ENCODE measurements around the gene NOL12. TPM values are rescaled to one million over a fixed set of nuclear protein-coding genes. Genes with fewer than 3 reads are reported as not detected.

Gene NOL12
- total and polyA plus RNA-seq, 4 donors: 6.9 to 16.5 (median 11.4) TPM

- H3K9me3 ChIP-seq (ENCODE audit: control insufficient read depth in 4 of 4, low read length in 3 of 4): no peaks in the 10 kb centered on the region
- peaks cover 2 to 19% (median 6%) of the 10 kb centered on the region in 4 donors for H3K4me1 ChIP-seq (ENCODE audit: control insufficient read depth in 4 of 4, insufficient read depth in 4 of 4, low read length in 3 of 4)
- 35% methylated on average over 9 of the region's 9 CpGs for WGBS
- DNase-seq (ENCODE audit: low spot score): peak; percentile 93
- no peak overlapping the region for H3K4me3 ChIP-seq (ENCODE audit: low read depth in 1 of 3, low read length in 3 of 3)
- H3K27ac ChIP-seq (ENCODE audit: low read depth in 1 of 2, low read length in 2 of 2): no peak overlapping the region
- no peaks in the 10 kb centered on the region for H3K36me3 ChIP-seq (ENCODE audit: control insufficient read depth in 4 of 4, insufficient read depth in 3 of 4, low read depth in 1 of 4, low read length in 3 of 4)
- peak in 1 of 2 donors; percentile 26 for TF ChIP-seq RXRA (IDR thresholded peaks at IDR 0.05)
- peak; percentile 89 to 95 for TF ChIP-seq RAD21 (IDR thresholded peaks at IDR 0.05)
- TF ChIP-seq FOXA1 (IDR thresholded peaks at IDR 0.05): no peak
- TF ChIP-seq CTCF (IDR thresholded peaks at IDR 0.05; ENCODE audit: low read depth, low read length, missing input control): peak; percentile 93
- no peaks in the 10 kb centered on the region for H3K27me3 ChIP-seq (ENCODE audit: control insufficient read depth in 4 of 4, insufficient read depth in 4 of 4, low read length in 3 of 4)
- H3K9ac ChIP-seq (ENCODE audit: low read depth in 1 of 2, low read length in 2 of 2): no peak overlapping the region
These were observed 42.8 kb upstream of the NOL12 start for GRCh38 chr22:37643225-37643847.

- no peak for TF ChIP-seq RAD21 (IDR thresholded peaks at IDR 0.05)
- no peak for TF ChIP-seq HNF4G (IDR thresholded peaks at IDR 0.05)
- TF ChIP-seq TAF1 (conservative IDR thresholded peaks at IDR 0.05): no peak
- no peak overlapping the region for H3K27ac ChIP-seq (ENCODE audit: low read depth in 1 of 2, low read length in 2 of 2)
- no peaks in the 10 kb centered on the region for H3K27me3 ChIP-seq (ENCODE audit: control insufficient read depth in 4 of 4, insufficient read depth in 4 of 4, low read length in 3 of 4)
- no peak overlapping the region for H3K4me3 ChIP-seq (ENCODE audit: low read depth in 1 of 3, low read length in 3 of 3)
- WGBS: 96% methylated on average over 9 of the region's 9 CpGs
- no peak for DNase-seq (ENCODE audit: low spot score)
- H3K36me3 ChIP-seq (ENCODE audit: control insufficient read depth in 4 of 4, insufficient read depth in 3 of 4, low read depth in 1 of 4, low read length in 3 of 4): peaks cover 0 to 2% (median 0%) of the 10 kb centered on the region in 4 donors
- H3K9ac ChIP-seq (ENCODE audit: low read depth in 1 of 2, low read length in 2 of 2): no peak overlapping the region
- peaks cover 0 to 7% (median 0%) of the 10 kb centered on the region in 4 donors for H3K4me1 ChIP-seq (ENCODE audit: control insufficient read depth in 4 of 4, insufficient read depth in 4 of 4, low read length in 3 of 4)
- H3K9me3 ChIP-seq (ENCODE audit: control insufficient read depth in 4 of 4, low read length in 3 of 4): no peaks in the 10 kb centered on the region
These were observed 38.8 kb upstream of the NOL12 start for GRCh38 chr22:37647317-37647716.

- TF ChIP-seq HNF4G (IDR thresholded peaks at IDR 0.05) (no peak), HNF4A (conservative IDR thresholded peaks at IDR 0.05) (peak in 1 of 2 donors; percentile 32), FOXA1 (IDR thresholded peaks at IDR 0.05) (no peak)
- no peak overlapping the region for H3K4me3 ChIP-seq (ENCODE audit: low read depth in 1 of 3, low read length in 3 of 3)
- no peak overlapping the region for H3K27ac ChIP-seq (ENCODE audit: low read depth in 1 of 2, low read length in 2 of 2)
- H3K36me3 ChIP-seq (ENCODE audit: control insufficient read depth in 4 of 4, insufficient read depth in 3 of 4, low read depth in 1 of 4, low read length in 3 of 4): peaks cover 0 to 2% (median 0%) of the 10 kb centered on the region in 4 donors
- no peak overlapping the region for H3K9ac ChIP-seq (ENCODE audit: low read depth in 1 of 2, low read length in 2 of 2)
- H3K4me1 ChIP-seq (ENCODE audit: control insufficient read depth in 4 of 4, insufficient read depth in 4 of 4, low read length in 3 of 4): peaks cover 0 to 7% (median 0%) of the 10 kb centered on the region in 4 donors
- WGBS: 72% methylated on average over 9 of the region's 9 CpGs
- no peaks in the 10 kb centered on the region for H3K27me3 ChIP-seq (ENCODE audit: control insufficient read depth in 4 of 4, insufficient read depth in 4 of 4, low read length in 3 of 4)
- H3K9me3 ChIP-seq (ENCODE audit: control insufficient read depth in 4 of 4, low read length in 3 of 4): no peaks in the 10 kb centered on the region
- no peak for DNase-seq (ENCODE audit: low spot score)
These were observed 38.2 kb upstream of the NOL12 start for GRCh38 chr22:37647928-37648327.

GRCh38 chr22:37650463-37651136 lies 35.5 kb upstream of the NOL12 start:
- H3K27ac ChIP-seq (ENCODE audit: low read depth in 1 of 2, low read length in 2 of 2): no peak overlapping the region
- H3K27me3 ChIP-seq (ENCODE audit: control insufficient read depth in 4 of 4, insufficient read depth in 4 of 4, low read length in 3 of 4): no peaks in the 10 kb centered on the region
- 97% methylated on average over 17 of the region's 17 CpGs for WGBS
- H3K9ac ChIP-seq (ENCODE audit: low read depth in 1 of 2, low read length in 2 of 2): no peak overlapping the region
- no peaks in the 10 kb centered on the region for H3K4me1 ChIP-seq (ENCODE audit: control insufficient read depth in 4 of 4, insufficient read depth in 4 of 4, low read length in 3 of 4)
- H3K9me3 ChIP-seq (ENCODE audit: control insufficient read depth in 4 of 4, low read length in 3 of 4): no peaks in the 10 kb centered on the region
- peaks cover 0 to 2% (median 0%) of the 10 kb centered on the region in 4 donors for H3K36me3 ChIP-seq (ENCODE audit: control insufficient read depth in 4 of 4, insufficient read depth in 3 of 4, low read depth in 1 of 4, low read length in 3 of 4)
- no peak for DNase-seq (ENCODE audit: low spot score)
- no peak overlapping the region for H3K4me3 ChIP-seq (ENCODE audit: low read depth in 1 of 3, low read length in 3 of 3)
- TF ChIP-seq YY1 (IDR thresholded peaks at IDR 0.05): no peak
- TF ChIP-seq ZBTB33 (IDR thresholded peaks at IDR 0.05): no peak
- TF ChIP-seq RXRA (IDR thresholded peaks at IDR 0.05): no peak
- no peak for TF ChIP-seq FOXA1 (IDR thresholded peaks at IDR 0.05)
- TF ChIP-seq SP1 (IDR thresholded peaks at IDR 0.05): no peak
- TF ChIP-seq ATF3 (IDR thresholded peaks at IDR 0.05): no peak
- TF ChIP-seq GABPA (IDR thresholded peaks at IDR 0.05 in 1 of 2, conservative IDR thresholded peaks at IDR 0.05 in 1 of 2): no peak
- TF ChIP-seq TAF1 (conservative IDR thresholded peaks at IDR 0.05): no peak
- no peak for TF ChIP-seq NR2F2 (IDR thresholded peaks at IDR 0.05)
- no peak for TF ChIP-seq HNF4G (IDR thresholded peaks at IDR 0.05)
- TF ChIP-seq RAD21 (IDR thresholded peaks at IDR 0.05): no peak
- no peak for TF ChIP-seq REST (IDR thresholded peaks at IDR 0.05)

Data from liver (tissue), 9 donors.